Hippocampal formation (tissue), 2 donors: ENCODE measurements around the gene FAM135A.

ENCODE experiments used
- DNase-seq, 2 donors: peaks; one replicate each; lab custom pipeline; 2025; lab: John Stamatoyannopoulos, UW

Gene FAM135A

GRCh38 chr6:70413114-70413991 lies at the start of gene FAM135A:
Gene FAM135A, plus strand, starts transcription at chr6:70413508. Its CDS starts 14,835 bp downstream, at chr6:70428343.
- DNase-seq = peak; percentile 96 to 97

GRCh38 chr6:70363741-70364493 lies 49.4 kb upstream of the FAM135A start:
- DNase-seq = no peak

DNA sequence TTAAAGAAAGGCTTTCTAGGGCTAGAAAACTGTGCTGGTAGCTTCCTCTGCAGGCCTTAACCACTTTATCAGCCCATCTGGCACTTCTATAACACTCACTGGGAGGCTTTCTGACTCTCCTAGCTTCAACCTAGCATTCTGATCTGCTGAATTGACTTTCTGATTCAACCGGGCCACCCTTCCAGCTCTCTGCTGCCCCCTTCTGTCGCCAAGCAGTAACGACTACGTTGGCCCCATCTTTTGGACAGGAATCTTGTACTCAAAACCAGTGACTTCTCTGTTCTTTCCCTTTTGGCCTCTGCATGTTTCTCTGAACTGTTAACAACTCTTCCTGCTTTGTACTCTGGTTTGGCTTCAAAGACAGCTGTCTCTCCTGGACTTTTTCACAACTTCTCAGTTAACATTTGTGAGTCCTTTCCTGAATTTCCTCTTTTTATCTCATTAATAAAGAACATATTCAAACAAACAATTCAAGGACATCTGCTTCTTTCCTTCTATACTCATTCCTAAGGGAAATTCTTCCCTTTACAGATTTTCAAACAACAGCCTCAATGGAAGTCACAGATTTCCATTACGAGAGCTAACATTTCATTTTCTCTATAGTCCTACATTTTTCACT lies 43.9 kb upstream of the FAM135A start:
- peak; percentile 63 to 67 for DNase-seq

GRCh38 chr6:70370496-70370895 lies 42.8 kb upstream of the FAM135A start:
- no peak for DNase-seq

DNA sequence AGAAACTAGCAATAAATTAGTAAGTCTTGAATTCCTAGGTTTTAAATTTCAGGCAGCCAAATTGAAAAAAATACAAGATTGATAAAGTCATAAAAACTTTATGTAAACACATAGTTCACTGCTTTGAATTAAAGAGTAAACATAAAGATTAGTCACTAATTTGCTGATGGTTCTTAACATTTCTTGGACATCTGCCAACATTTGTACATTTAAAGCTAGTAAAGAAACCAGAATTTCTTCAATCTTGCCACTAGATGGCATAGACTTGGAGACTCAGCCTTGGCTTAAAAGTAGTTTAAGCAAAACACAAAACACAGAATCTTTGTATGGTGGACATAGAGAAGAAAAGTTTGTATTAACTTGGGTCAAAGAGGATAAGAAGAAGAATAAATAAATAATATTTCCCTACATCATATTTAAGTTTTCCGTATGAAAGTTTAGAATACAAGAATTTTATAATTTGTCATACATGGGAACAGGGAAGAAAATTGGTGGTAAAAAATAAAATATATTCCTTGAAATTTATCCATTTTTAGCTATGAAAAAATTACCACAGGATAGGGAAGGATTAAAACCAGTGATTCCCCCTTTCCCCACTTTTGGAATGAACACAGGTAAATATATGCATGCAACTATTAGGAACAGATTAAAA lies 41.7 kb upstream of the FAM135A start:
- DNase-seq = peak in 1 of 2 donors; percentile 77

DNA sequence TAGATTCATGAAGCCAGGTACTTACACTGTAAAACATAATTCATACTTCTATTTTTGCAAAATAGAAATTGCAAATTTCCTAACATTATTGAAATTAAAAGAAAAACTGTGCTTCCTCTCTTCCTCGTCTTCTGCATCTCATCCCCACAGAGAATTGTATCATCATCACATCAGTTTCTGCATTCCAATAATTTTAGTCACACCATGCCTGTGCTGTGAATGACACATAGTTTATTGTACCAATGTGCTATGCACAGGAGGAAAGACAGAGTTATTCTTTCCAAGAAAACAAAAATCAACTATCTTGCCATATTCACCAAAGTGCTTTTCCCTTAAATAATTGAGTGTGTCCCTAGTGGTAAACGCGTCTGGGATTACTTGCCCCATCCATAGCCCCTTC lies 38.1 kb upstream of the FAM135A start:
- DNase-seq = no peak

GRCh38 chr6:70375882-70376281 lies 37.4 kb upstream of the FAM135A start:
- DNase-seq = no peak

DNA sequence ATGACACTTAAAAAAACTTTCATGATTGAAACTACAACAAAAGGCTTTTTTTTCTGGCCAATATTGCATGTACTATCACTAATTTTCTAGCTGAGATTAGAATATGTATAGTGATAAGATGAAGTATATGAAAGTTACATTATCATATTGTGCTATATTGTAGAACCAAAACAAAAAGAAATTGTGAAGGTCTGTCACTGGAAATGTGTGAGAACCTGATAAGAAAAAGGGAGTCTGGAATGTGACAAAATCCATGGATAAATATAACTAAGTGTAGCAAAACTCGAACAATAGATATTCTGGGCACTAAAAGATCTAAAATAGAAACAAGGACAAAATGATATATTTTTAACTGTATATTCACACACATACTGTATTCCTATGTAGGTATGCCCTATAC lies 36.7 kb upstream of the FAM135A start:
- DNase-seq = no peak

GRCh38 chr6:70377372-70377771 lies 35.9 kb upstream of the FAM135A start:
- no peak for DNase-seq

GRCh38 chr6:70379473-70380013 lies 33.8 kb upstream of the FAM135A start:
- DNase-seq = no peak

GRCh38 chr6:70380252-70380651 lies 33.1 kb upstream of the FAM135A start:
- no peak for DNase-seq

DNA sequence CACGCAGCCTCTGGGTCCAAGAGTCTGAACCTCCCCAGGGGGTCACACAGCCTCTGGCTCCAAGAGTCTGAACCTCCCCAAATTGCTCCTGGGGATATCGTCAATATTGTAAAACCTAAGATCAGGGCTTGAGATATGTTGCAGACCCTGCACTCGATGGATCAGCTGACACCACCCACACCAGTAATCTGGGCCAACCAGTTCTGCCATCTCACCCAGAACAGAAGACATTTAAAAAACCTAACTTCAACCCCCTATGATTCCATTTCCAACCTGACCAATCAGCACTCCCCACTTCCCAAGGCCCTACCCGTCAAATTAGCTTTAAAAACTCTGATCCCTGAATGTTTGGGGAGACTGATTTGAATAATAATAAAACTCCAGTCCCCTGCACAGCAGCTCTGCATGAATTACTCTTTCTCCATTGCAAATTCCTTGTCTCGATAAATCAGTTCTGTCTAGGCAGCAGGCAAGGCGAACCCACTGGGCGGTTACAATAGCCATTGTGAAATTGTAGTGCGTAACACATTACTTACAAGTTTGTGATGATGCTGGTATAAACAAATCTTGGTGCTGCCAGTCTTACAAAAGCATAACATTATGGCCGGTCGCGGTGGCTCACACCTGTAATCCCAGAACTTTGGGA lies 32.4 kb upstream of the FAM135A start:
- DNase-seq = no peak

DNA sequence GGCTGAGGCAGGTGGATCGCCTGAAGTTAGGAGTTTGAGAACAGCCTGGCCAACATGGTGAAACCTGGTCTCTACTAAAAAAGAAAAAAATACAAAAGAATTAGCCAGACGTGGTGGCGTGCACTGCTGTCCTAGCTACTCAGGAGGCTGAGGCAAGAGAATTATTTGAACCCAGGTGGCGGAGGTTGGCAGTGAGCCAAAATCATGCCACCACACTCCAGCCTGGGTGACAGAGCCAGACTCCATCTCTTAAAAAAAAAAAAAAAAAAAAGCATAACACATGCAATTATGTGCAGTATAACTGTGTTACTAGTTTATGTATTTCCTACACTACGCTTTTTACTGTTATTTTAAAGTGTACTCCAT lies 31.9 kb upstream of the FAM135A start:
- no peak for DNase-seq

GRCh38 chr6:70385901-70386300 lies 27.4 kb upstream of the FAM135A start:
- no peak for DNase-seq

DNA sequence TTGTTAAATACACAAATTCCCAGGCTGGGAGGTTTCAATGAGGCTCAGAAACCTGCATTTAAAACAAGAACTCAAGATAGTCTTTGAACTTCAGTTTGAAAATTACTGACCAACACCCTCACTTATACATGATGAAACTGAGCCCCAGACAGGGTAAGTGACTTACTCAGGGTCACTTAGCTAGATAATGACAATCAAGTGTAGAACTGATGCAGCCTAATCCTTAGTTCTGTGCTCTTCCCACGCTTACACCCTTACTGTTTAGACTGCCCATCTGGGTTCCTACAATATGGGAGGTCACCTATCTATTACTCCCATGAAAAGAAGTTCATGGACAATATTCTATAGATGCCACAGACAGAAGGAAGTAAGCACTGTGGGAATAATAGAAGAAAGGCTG lies 24.5 kb upstream of the FAM135A start:
- no peak for DNase-seq

DNA sequence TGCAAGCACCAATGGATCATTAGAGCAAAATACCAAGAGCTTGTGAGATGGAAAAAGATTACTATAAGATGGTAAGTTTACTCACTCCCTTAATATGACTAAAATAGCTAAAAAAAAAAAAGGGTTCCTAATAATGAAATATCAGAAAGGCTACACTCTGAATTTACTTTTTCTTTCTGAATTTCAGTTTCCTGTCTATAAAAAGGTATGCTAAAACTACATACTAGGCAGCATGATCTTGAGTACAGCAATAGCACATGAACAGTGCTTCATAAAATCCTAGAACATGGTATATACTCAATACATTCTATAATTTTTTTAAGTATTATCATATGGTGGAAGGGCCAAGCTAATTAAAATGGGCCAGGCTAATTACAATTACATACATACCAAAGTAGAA lies 24.0 kb upstream of the FAM135A start:
- no peak for DNase-seq

- DNase-seq = no peak
Observed at GRCh38 chr6:70390067-70390466, 23.2 kb upstream of the FAM135A start.

DNA sequence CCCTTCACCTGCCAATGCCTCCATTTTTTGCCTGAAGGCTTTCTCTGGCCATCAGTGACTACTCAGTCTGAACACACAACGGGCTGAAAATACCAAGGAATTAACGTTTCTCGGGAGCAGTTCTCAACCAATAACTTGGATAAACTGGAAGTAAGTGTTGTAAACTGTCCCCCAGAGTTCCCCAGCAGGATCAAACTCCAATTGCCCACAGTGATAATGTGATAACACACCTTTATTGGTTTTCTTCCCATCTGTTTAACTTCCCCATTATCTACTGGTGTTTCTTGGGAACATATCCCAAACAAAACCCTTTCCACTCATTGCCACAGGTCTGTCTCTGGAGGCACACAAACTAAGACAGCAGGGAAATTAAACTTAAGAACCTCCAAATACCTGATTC lies 21.8 kb upstream of the FAM135A start:
- DNase-seq = no peak

DNA sequence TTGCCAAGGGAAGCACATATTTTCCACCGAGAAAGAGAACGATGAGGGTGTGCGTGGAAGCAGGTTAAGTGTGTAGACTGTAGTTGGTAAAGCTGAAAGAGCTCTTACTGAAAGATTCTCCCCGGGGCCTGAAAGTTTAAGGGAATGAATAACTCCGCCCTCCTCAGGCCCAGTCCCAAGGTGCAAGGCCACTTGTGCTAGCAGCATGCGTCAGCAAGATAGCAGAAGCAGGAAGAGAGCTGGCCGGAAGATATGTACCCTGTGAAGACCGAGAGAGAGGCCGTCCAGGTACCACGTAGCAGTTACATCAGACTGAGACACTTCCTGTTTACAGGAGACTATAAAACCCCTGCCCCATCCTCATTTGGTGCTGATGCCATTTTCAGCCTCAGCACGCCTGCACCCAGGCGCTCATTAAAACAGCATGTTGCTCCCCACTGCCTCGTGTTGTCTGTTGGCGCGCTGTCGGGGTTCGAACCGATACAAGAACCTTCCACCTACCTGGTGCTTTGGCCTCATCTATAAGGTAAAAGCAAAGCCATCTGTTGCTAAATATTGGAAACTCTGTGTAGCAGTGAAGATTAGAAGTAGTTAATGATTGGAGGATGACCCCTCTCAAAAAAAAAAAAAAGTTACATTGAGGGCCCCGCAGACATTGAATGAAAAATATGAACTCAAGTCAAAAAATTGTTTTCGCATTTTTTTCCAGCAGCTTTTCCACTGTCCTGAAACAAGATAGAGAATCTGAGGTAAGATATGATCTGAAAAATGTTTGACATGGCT lies 18.6 kb upstream of the FAM135A start:
- DNase-seq = no peak

GRCh38 chr6:70395301-70395672 lies 18.0 kb upstream of the FAM135A start:
- DNase-seq = no peak

- no peak for DNase-seq
Observed at GRCh38 chr6:70396163-70396562, 17.1 kb upstream of the FAM135A start.
